Measurements from ENCODE around the gene BICD1. TPM values are rescaled to one million over a fixed set of nuclear protein-coding genes. Genes with fewer than 3 reads are reported as not detected.

Gene BICD1
- total and polyA plus RNA-seq, 2 of the 13 experiments (the other 11 are each of a cell fraction or from before 2014, with no cell fraction given) = 4.5 to 5.2 TPM

DNA sequence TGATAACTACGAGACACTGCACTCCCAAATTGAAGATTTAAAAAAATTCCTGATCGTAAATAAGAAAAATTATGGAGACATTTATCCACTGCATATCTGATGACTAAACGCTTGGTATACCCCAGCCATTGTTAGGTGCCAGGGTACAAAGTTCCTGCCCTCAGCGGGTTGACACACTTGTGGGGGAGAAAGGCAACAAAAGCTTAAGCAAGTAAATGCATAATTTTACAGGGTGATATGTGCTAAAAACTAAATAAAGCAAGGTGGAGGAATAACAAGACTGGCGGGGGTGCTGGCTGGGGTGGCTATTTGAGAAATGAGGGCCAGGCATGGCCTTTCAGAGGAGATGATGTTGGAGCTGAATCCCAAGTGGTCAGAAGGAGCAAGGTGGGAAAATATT lies 25.0 kb downstream of the BICD1 start (continued):
- TF ChIP-seq TEAD3 (CRISPR knock-in tag; optimal IDR thresholded peaks at IDR 0.05; ENCODE audit: borderline replicate concordance) (peak; percentile 16), SOX13 (IDR thresholded peaks at IDR 0.05) (no peak), SOX13 (CRISPR knock-in tag; conservative IDR thresholded peaks at IDR 0.05 in 1 of 2, IDR thresholded peaks at IDR 0.05 in 1 of 2) (peak in 1 of 2 experiments; percentile 72; a peak in 2 of 4 replicates), NCOR1 (IDR thresholded peaks at IDR 0.05; ENCODE audit: borderline replicate concordance, low read length) (peak; percentile 31; the same call in 1 of the 2 replicates), KDM5A (IDR thresholded peaks at IDR 0.05; ENCODE audit: borderline replicate concordance, low read length) (no peak)

DNA sequence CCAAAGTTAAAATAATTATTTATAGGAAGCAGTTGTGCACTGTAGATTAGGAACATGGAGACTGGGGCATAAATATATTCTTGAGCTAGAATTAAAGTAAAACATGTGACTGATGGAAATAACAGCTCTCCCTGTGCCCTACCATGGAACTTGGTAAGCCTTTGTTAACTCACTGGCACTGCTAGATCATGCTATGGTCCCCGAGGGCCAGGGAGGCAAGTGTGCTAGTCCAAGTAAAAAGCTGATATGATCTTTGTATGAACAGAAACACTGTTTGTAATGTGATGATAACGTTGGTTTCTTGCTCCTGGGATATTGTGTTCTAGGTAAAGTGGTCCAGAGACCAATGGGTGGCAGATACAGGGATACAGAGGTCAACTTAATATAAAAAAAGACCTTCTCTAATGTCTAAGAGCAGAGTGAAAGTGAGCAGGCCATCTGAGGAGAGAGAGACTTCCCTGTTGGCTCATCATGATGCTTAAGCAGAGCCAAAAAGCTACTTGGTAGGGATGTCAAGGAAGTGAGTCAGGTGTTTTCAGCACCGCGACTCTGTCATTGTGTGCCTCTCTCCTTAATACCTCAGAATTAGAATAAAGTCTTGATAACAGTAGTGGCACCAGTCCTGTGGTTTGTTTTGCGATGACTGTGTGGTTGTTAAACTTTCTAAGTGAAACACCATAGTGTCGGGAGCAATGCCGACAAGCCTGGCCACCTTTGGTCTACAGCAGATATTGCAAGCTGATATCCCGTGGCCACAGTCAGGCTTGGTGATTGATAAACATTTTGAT lies 27.6 kb downstream of the BICD1 start:
- Histone ChIP-seq H3K27ac (ENCODE audit: extremely low read length, insufficient read depth, low read length) (no peak overlapping the region), H3K36me3 (replicated peaks in 1 of 2; ENCODE audit: control insufficient read depth in 1 of 2, insufficient read depth in 2 of 2, low read length in 2 of 2) (no peaks in the 10 kb centered on the region), H3K79me2 (ENCODE audit: insufficient read depth, low read length) (no peaks in the 10 kb centered on the region), H3K4me1 (ENCODE audit: insufficient read depth, low read length) (peaks cover 53% of the 10 kb centered on the region), H3K9ac (ENCODE audit: insufficient read depth, low read depth, low read length) (no peak overlapping the region), H3K27me3 (ENCODE audit: control insufficient read depth in 1 of 2, insufficient read depth in 2 of 2, low read length in 2 of 2) (no peaks in the 10 kb centered on the region), H3K4me3 (replicated peaks in 1 of 3; ENCODE audit: insufficient read depth in 1 of 3, low read depth in 2 of 3, low read length in 3 of 3) (no peak overlapping the region), H3K4me2 (ENCODE audit: low read depth, low read length) (0 out of 2 replicates have a peak overlapping the region, but pooled peaks have one; percentile 9), H3K9me3 (ENCODE audit: low read length) (no peaks in the 10 kb centered on the region), H2AFZ (ENCODE audit: low read length) (no peak overlapping the region), H4K20me1 (ENCODE audit: insufficient read depth, low read length) (no peaks in the 10 kb centered on the region)
- in situ Hi-C loops (cut with HindIII; ENCODE audit: extremely low pct_ligation_motif_present, low pct_unique_long_range_greater_than_20kb) = no loop called here
- intact Hi-C loops (cut with micrococcal nuclease; ENCODE audit: unreplicated experiment) = no loop called here
- DNase-seq (ENCODE audit: low spot score) (no peak), FAIRE-seq (no peak), ATAC-seq (0 out of 3 replicates have a peak, but pooled peaks have one; percentile 13)
- ChIA-PET CTCF (ENCODE audit: low intra/inter-chr PET ratio, low total read pairs) (no interaction called here), POLR2A (no interaction called here)
- BruUV-seq (replicated peaks) = no TSS peak
- WGBS (ENCODE audit: low lambda C conversion rate) = 57% methylated on average over 8 of the region's 8 CpGs
- no peak for TF ChIP-seq HDAC1 (CRISPR knock-in tag; IDR thresholded peaks at IDR 0.05)
- TF ChIP-seq JARID2 (CRISPR knock-in tag; IDR thresholded peaks at IDR 0.05; ENCODE audit: insufficient replicate concordance) = no peak
- TF ChIP-seq, protein P1, sequence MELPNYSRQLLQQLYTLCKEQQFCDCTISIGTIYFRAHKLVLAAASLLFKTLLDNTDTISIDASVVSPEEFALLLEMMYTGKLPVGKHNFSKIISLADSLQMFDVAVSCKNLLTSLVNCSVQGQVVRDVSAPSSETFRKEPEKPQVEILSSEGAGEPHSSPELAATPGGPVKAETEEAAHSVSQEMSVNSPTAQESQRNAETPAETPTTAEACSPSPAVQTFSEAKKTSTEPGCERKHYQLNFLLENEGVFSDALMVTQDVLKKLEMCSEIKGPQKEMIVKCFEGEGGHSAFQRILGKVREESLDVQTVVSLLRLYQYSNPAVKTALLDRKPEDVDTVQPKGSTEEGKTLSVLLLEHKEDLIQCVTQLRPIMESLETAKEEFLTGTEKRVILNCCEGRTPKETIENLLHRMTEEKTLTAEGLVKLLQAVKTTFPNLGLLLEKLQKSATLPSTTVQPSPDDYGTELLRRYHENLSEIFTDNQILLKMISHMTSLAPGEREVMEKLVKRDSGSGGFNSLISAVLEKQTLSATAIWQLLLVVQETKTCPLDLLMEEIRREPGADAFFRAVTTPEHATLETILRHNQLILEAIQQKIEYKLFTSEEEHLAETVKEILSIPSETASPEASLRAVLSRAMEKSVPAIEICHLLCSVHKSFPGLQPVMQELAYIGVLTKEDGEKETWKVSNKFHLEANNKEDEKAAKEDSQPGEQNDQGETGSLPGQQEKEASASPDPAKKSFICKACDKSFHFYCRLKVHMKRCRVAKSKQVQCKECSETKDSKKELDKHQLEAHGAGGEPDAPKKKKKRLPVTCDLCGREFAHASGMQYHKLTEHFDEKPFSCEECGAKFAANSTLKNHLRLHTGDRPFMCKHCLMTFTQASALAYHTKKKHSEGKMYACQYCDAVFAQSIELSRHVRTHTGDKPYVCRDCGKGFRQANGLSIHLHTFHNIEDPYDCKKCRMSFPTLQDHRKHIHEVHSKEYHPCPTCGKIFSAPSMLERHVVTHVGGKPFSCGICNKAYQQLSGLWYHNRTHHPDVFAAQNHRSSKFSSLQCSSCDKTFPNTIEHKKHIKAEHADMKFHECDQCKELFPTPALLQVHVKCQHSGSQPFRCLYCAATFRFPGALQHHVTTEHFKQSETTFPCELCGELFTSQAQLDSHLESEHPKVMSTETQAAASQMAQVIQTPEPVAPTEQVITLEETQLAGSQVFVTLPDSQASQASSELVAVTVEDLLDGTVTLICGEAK (IDR thresholded peaks at IDR 0.05) = no peak
- TF ChIP-seq, protein P1 (CRISPR knock-in tag; IDR thresholded peaks at IDR 0.05) = no peak
- TF ChIP-seq ATF2 (CRISPR knock-in tag; IDR thresholded peaks at IDR 0.05) = no peak
- no peak for TF ChIP-seq MTERF4 (CRISPR knock-in tag; IDR thresholded peaks at IDR 0.05)

Data from HepG2 (cell line).